GM12878 (cell line): ENCODE results near the gene RINL. TPM values are rescaled to one million over a fixed set of nuclear protein-coding genes. Genes with fewer than 3 reads are reported as not detected.
"Not testable (repeated sequence)": the region's sequence is repeated elsewhere in the genome, so short reads cannot be mapped to it uniquely, and the experiment has no call there.

Experiments
- ATAC-seq: fragments of 200-7000 bp; cut with Tn5 transposase; 3 replicates; pipeline ENCODE4 v1.9.1; 2020; ENCODE audit warnings: mild to moderate bottlenecking, moderate library complexity
- BruUV-seq: library from RNA; stranded (reverse); fragments of 400-500 nt; replicated peaks from 2 replicates; lab custom pipeline; 2021; lab: Mats Ljungman, UMichigan
- CTCF ChIA-PET: fragments of 300-600 bp; sonication (Branson Sonifier 250); formaldehyde crosslinking; extraction: SDS; loops from one replicate; lab custom pipeline; 2021; ENCODE audit warnings: inconsistent platforms; lab: Yijun Ruan, JAX
- POLR2A ChIA-PET: fragments of 350-600 bp; formaldehyde crosslinking; extraction: SDS; loops from one replicate; lab custom pipeline; 2021; ENCODE audit warnings: inconsistent platforms; lab: Charles Lee
- RAD21 ChIA-PET: fragments of 300-600 bp; sonication (Branson Sonifier 250); formaldehyde crosslinking; loops from one replicate; lab custom pipeline; 2023; ENCODE audit warnings: antibody characterized with exemption; ENCODE audit not compliant: unreplicated experiment; lab: Charles Lee
- SMC1A ChIA-PET: fragments of 300-600 bp; sonication (Branson Sonifier 250); formaldehyde crosslinking; loops from one replicate; lab custom pipeline; 2023; ENCODE audit not compliant: unreplicated experiment, uncharacterized antibody; lab: Charles Lee
- DNase-seq: peaks from one replicate; pipeline ENCODE4 v3.0.0-alpha.2; 2011; ENCODE audit warnings: low read depth, low spot score
- FAIRE-seq: peaks from 3 replicates; lab custom pipeline; 2011; peaks lifted over from hg19 to GRCh38; lab: Jason Lieb, UNC
- H2AFZ ChIP-seq: 2 replicates; pipeline ENCODE4 v1.6.0; 2011; ENCODE audit warnings: low read depth, low read length, control low read depth; ENCODE audit not compliant: control insufficient read depth
- H3K27ac ChIP-seq: 2 replicates; pipeline ENCODE4 v1.5.1; 2011; ENCODE audit warnings: control low read depth; ENCODE audit not compliant: control insufficient read depth, insufficient read depth
- H3K27me3 ChIP-seq, 2 experiments: replicated peaks in 1 of 2; 2 replicates each; pipeline versions ENCODE4 v1.6.0 to v1.6.1; 2011; ENCODE audit warnings: low read length in 1 of 2; ENCODE audit not compliant: control insufficient read depth in 2 of 2, insufficient read depth in 2 of 2
- H3K36me3 ChIP-seq, 2 experiments: 2 replicates each; pipeline ENCODE4 v1.5.1; 2011; ENCODE audit warnings: low read length in 1 of 2; ENCODE audit not compliant: control insufficient read depth in 2 of 2, insufficient read depth in 2 of 2
- H3K4me1 ChIP-seq: 2 replicates; pipeline ENCODE4 v1.6.1; 2011; ENCODE audit warnings: mild to moderate bottlenecking, low read length, moderate library complexity, mixed read lengths; ENCODE audit not compliant: control insufficient read depth, insufficient read depth
- H3K4me2 ChIP-seq: 2 replicates; pipeline ENCODE4 v1.6.0; 2011; ENCODE audit warnings: control low read depth; ENCODE audit not compliant: control insufficient read depth, insufficient read depth
- H3K4me3 ChIP-seq: fragments of 200-600 bp; sonication (generic); 2 replicates; pipeline ENCODE4 v1.5.1; 2016
- H3K79me2 ChIP-seq: 2 replicates; pipeline ENCODE4 v1.6.0; 2011; ENCODE audit warnings: low read length; ENCODE audit not compliant: control insufficient read depth, insufficient read depth
- H3K9ac ChIP-seq: 2 replicates; pipeline ENCODE4 v1.8.0; 2011; ENCODE audit warnings: low read length, control low read depth, mixed read lengths; ENCODE audit not compliant: control insufficient read depth, insufficient read depth
- H3K9me3 ChIP-seq: replicated peaks from 3 replicates; pipeline ENCODE4 v1.5.1; 2011; ENCODE audit warnings: mild to moderate bottlenecking, low read length; ENCODE audit not compliant: control insufficient read depth, insufficient read depth
- H4K20me1 ChIP-seq: 2 replicates; pipeline ENCODE4 v1.6.0; 2011; ENCODE audit not compliant: control insufficient read depth, insufficient read depth
- ATF3 ChIP-seq: IDR thresholded peaks from 2 replicates; pipeline ENCODE4 v1.6.1; 2011; ENCODE audit warnings: low read depth, mild to moderate bottlenecking, low read length, moderate library complexity, borderline replicate concordance; ENCODE audit errors: extremely low read depth
- BRCA1 ChIP-seq: IDR thresholded peaks from 2 replicates; pipeline ENCODE4 v1.6.1; 2011; ENCODE audit warnings: low read depth, low read length, improper control_type of control experiment
- NFXL1 ChIP-seq: fragments of 450-650 bp; IDR thresholded peaks from 2 replicates; pipeline ENCODE4 v1.6.1; 2017; ENCODE audit warnings: antibody characterized with exemption, mild to moderate bottlenecking, borderline replicate concordance
- SMAD1 ChIP-seq: fragments of 450-650 bp; IDR thresholded peaks from 2 replicates; pipeline ENCODE4 v1.6.1; 2018; ENCODE audit warnings: mild to moderate bottlenecking, low read depth; ENCODE audit not compliant: partially characterized antibody
- TARDBP ChIP-seq: IDR thresholded peaks from 2 replicates; pipeline ENCODE4 v1.6.1; 2016; ENCODE audit warnings: borderline replicate concordance
- WGBS: methylation state at CpG from one replicate; pipeline ENCODE4 v1.1.6; 2016; ENCODE audit warnings: low lambda C conversion rate; ENCODE audit not compliant: insufficient replicate concordance, insufficient coverage; ENCODE audit errors: missing lambda C conversion rate; 5-methylcytosine and 5-hydroxymethylcytosine counted together
- in situ Hi-C: fragments of 300-500 bp; cut with MboI; formaldehyde crosslinking; loops from 9 replicates; pipeline ENCODE4 v1.14.3; 2018; ENCODE audit warnings: mixed read lengths
- intact Hi-C: fragments of 100-400 bp; cut with micrococcal nuclease; formaldehyde crosslinking; loops from one replicate; pipeline ENCODE4 v1.14.2; 2022; ENCODE audit not compliant: unreplicated experiment
- polyA plus RNA-seq, 11 experiments: library from polyadenylated mRNA; depleted of rRNA in 4 of 11; unstranded in 6 of 11; stranded (reverse) in 5 of 11; fragments of >200 nt; fragmentation: Nextera tagmentation in 4 of 11; fragmentation: Illumina TruSeq in 1 of 11; extraction: Ambion mirVana in 4 of 11; extraction: Trizol in 1 of 11; gene quantifications; 1 replicate in 1 of 11; 2 replicates in 10 of 11; pipeline versions ENCODE4 v1.2.1 to v1.2.3, GENCODE V29; 2011 to 2016; ENCODE audit warnings: inconsistent platforms in 2 of 11, missing spikeins in 2 of 11, low read depth in 1 of 11
- total RNA-seq, 4 experiments: library from RNA; depleted of rRNA in 3 of 4; stranded (reverse); fragments of >200 nt in 3 of 4; fragmentation: Illumina TruSeq in 1 of 4; extraction: Trizol in 1 of 4; gene quantifications; 2 replicates each; pipeline versions ENCODE4 v1.2.1 to v1.2.3, GENCODE V29; 2013 to 2021

Gene RINL
- total and polyA plus RNA-seq, 10 of the 15 experiments (the other 5 are each of a cell fraction or from before 2014, with no cell fraction given) = 14.5 to 64.2 (median 47.6) TPM

- Histone ChIP-seq H3K79me2 (peaks cover 11% of the 10 kb centered on the region), H3K9ac (no peak overlapping the region), H3K4me3 (no peak overlapping the region), H3K27me3 (no peaks in the 10 kb centered on the region), H3K36me3 (peaks cover 0 to 6% of the 10 kb centered on the region in 2 experiments; a peak in 2 of 4 replicates), H3K9me3 (peaks cover 1% of the 10 kb centered on the region; the same call in 1 of the 3 replicates), H4K20me1 (no peaks in the 10 kb centered on the region), H3K4me1 (no peaks in the 10 kb centered on the region), H2AFZ (no peak overlapping the region), H3K27ac (no peak overlapping the region), H3K4me2 (no peak overlapping the region)
- ChIA-PET POLR2A (no interaction called here), RAD21 (no interaction called here), SMC1A (no interaction called here), CTCF (interaction anchor here (1.5 kb wide), 1 partner anchor 60 kb away, joined by 3 read pairs; no protein-coding TSS in a partner anchor)
- WGBS = 98% methylated on average over 6 of the region's 6 CpGs
- no peak for FAIRE-seq
- in situ Hi-C loops = no loop called here
- no peak for DNase-seq
- no TSS peak for BruUV-seq
- TF ChIP-seq ATF3 = no peak
- TF ChIP-seq NFXL1 = no peak
- no peak for TF ChIP-seq BRCA1
- TF ChIP-seq SMAD1 = no peak
- no peak for TF ChIP-seq TARDBP
- intact Hi-C loops = no loop called here
- no peak for ATAC-seq
These were observed 51.1 kb downstream of the RINL start for GRCh38 chr19:38826856-38827551.

GRCh38 chr19:38825936-38826335 lies 52.1 kb downstream of the RINL start:
- RAD21 ChIA-PET, H2AFZ ChIP-seq, H3K9ac ChIP-seq, H3K79me2 ChIP-seq, SMC1A ChIA-PET, intact Hi-C loops, H3K9me3 ChIP-seq, H3K27me3 ChIP-seq, FAIRE-seq, H3K4me1 ChIP-seq, ATAC-seq, CTCF ChIA-PET, H3K4me3 ChIP-seq, H3K4me2 ChIP-seq, in situ Hi-C loops, BruUV-seq, DNase-seq, H3K36me3 ChIP-seq, POLR2A ChIA-PET, H3K27ac ChIP-seq, H4K20me1 ChIP-seq: not testable (repeated sequence)
- WGBS = 74% methylated on average over 7 of the region's 7 CpGs

GRCh38 chr19:38821230-38821825 lies 56.7 kb downstream of the RINL start:
- H3K27ac ChIP-seq, ATAC-seq, H2AFZ ChIP-seq, in situ Hi-C loops, H3K9ac ChIP-seq, H3K4me2 ChIP-seq, H3K79me2 ChIP-seq, H3K27me3 ChIP-seq, H3K9me3 ChIP-seq, DNase-seq, intact Hi-C loops, FAIRE-seq, H3K4me1 ChIP-seq, H4K20me1 ChIP-seq, RAD21 ChIA-PET, H3K4me3 ChIP-seq, SMC1A ChIA-PET, BruUV-seq, H3K36me3 ChIP-seq: not testable (repeated sequence)
- WGBS = 99% methylated on average over 29 of the region's 29 CpGs
- POLR2A ChIA-PET = interaction anchor here (1.3 kb wide), 1 partner anchor 11 kb away, joined by 4 read pairs; no protein-coding TSS in a partner anchor
- CTCF ChIA-PET = interaction anchor here (0.7 to 1.9 kb wide), 3 partner anchors 48 to 343 kb away, joined by 3 to 4 read pairs (median 4); no protein-coding TSS in a partner anchor
